ENCODE measurements around the gene THBD. TPM values are rescaled to one million over a fixed set of nuclear protein-coding genes. Genes with fewer than 3 reads are reported as not detected.

The THBD gene
- total RNA-seq, 1 experiment from 2014 or later, result not detected

GRCh38 chr20:23086056-23086566, 36.6 kb upstream of the THBD start, which contains the start of gene CD93:
Gene CD93, minus strand, starts transcription at chr20:23086324. Its CDS starts 132 bp downstream, at chr20:23086192.
- in situ Hi-C loops (cut with HindIII; ENCODE audit: low pct_unique_long_range_greater_than_20kb, low sequenced_read_pairs), result no loop called here
- no peak for DNase-seq (ENCODE audit: low read depth, low spot score)

- DNase-seq (ENCODE audit: low read depth, low spot score), result no peak
- in situ Hi-C loops (cut with HindIII; ENCODE audit: low pct_unique_long_range_greater_than_20kb, low sequenced_read_pairs), result no loop called here
Measured at GRCh38 chr20:23085436-23086055, 36.1 kb upstream of the THBD start.

- in situ Hi-C loops (cut with HindIII; ENCODE audit: low pct_unique_long_range_greater_than_20kb, low sequenced_read_pairs), result no loop called here
- DNase-seq (ENCODE audit: low read depth, low spot score), result no peak
Measured at GRCh38 chr20:23084845-23085365, 35.4 kb upstream of the THBD start.

- in situ Hi-C loops (cut with HindIII; ENCODE audit: low pct_unique_long_range_greater_than_20kb, low sequenced_read_pairs), result no loop called here
- no peak for DNase-seq (ENCODE audit: low read depth, low spot score)
Measured at GRCh38 chr20:23084282-23084844, 34.9 kb upstream of the THBD start.

- in situ Hi-C loops (cut with HindIII; ENCODE audit: low pct_unique_long_range_greater_than_20kb, low sequenced_read_pairs), result no loop called here
- no peak for DNase-seq (ENCODE audit: low read depth, low spot score)
Measured at GRCh38 chr20:23083553-23084220, 34.2 kb upstream of the THBD start.

GRCh38 chr20:23082846-23083552, 33.5 kb upstream of the THBD start:
- in situ Hi-C loops (cut with HindIII; ENCODE audit: low pct_unique_long_range_greater_than_20kb, low sequenced_read_pairs), result no loop called here
- DNase-seq (ENCODE audit: low read depth, low spot score), result no peak

- no peak for DNase-seq (ENCODE audit: low read depth, low spot score)
- in situ Hi-C loops (cut with HindIII; ENCODE audit: low pct_unique_long_range_greater_than_20kb, low sequenced_read_pairs), result no loop called here
Measured at GRCh38 chr20:23081263-23081819, 31.9 kb upstream of the THBD start.

- no peak for DNase-seq (ENCODE audit: low read depth, low spot score)
- in situ Hi-C loops (cut with HindIII; ENCODE audit: low pct_unique_long_range_greater_than_20kb, low sequenced_read_pairs), result no loop called here
Measured at GRCh38 chr20:23080521-23080920, 31.0 kb upstream of the THBD start.

- DNase-seq (ENCODE audit: low read depth, low spot score), result no peak
Measured at GRCh38 chr20:23079926-23080325, 30.5 kb upstream of the THBD start.

GRCh38 chr20:23079016-23079351, 29.5 kb upstream of the THBD start:
- in situ Hi-C loops (cut with HindIII; ENCODE audit: low pct_unique_long_range_greater_than_20kb, low sequenced_read_pairs), result no loop called here
- DNase-seq (ENCODE audit: low read depth, low spot score), result peak; percentile 29

More at GRCh38 chr20:23079926-23080325, 30.5 kb upstream of the THBD start:
- in situ Hi-C loops (cut with HindIII; ENCODE audit: low pct_unique_long_range_greater_than_20kb, low sequenced_read_pairs), result no loop called here

- no peak for DNase-seq (ENCODE audit: low read depth, low spot score)
- in situ Hi-C loops (cut with HindIII; ENCODE audit: low pct_unique_long_range_greater_than_20kb, low sequenced_read_pairs), result no loop called here
Measured at GRCh38 chr20:23078351-23079015, 29.0 kb upstream of the THBD start.

GRCh38 chr20:23077277-23077676, 27.8 kb upstream of the THBD start:
- DNase-seq (ENCODE audit: low read depth, low spot score), result no peak
- in situ Hi-C loops (cut with HindIII; ENCODE audit: low pct_unique_long_range_greater_than_20kb, low sequenced_read_pairs), result no loop called here

- in situ Hi-C loops (cut with HindIII; ENCODE audit: low pct_unique_long_range_greater_than_20kb, low sequenced_read_pairs), result no loop called here
- no peak for DNase-seq (ENCODE audit: low read depth, low spot score)
Measured at GRCh38 chr20:23074052-23074451, 24.6 kb upstream of the THBD start.

GRCh38 chr20:23072892-23073586, 23.6 kb upstream of the THBD start:
- DNase-seq (ENCODE audit: low read depth, low spot score), result no peak
- in situ Hi-C loops (cut with HindIII; ENCODE audit: low pct_unique_long_range_greater_than_20kb, low sequenced_read_pairs), result no loop called here

- DNase-seq (ENCODE audit: low read depth, low spot score), result no peak
- in situ Hi-C loops (cut with HindIII; ENCODE audit: low pct_unique_long_range_greater_than_20kb, low sequenced_read_pairs), result no loop called here
Measured at GRCh38 chr20:23071996-23072395, 22.5 kb upstream of the THBD start.

GRCh38 chr20:23071398-23071797, 21.9 kb upstream of the THBD start:
- in situ Hi-C loops (cut with HindIII; ENCODE audit: low pct_unique_long_range_greater_than_20kb, low sequenced_read_pairs), result no loop called here
- DNase-seq (ENCODE audit: low read depth, low spot score), result no peak

- in situ Hi-C loops (cut with HindIII; ENCODE audit: low pct_unique_long_range_greater_than_20kb, low sequenced_read_pairs), result no loop called here
- DNase-seq (ENCODE audit: low read depth, low spot score), result no peak
Measured at GRCh38 chr20:23069108-23069507, 19.6 kb upstream of the THBD start.

All from SK-MEL-5 (cell line).